ENCODE measurements around the gene UBFD1.

DNA sequence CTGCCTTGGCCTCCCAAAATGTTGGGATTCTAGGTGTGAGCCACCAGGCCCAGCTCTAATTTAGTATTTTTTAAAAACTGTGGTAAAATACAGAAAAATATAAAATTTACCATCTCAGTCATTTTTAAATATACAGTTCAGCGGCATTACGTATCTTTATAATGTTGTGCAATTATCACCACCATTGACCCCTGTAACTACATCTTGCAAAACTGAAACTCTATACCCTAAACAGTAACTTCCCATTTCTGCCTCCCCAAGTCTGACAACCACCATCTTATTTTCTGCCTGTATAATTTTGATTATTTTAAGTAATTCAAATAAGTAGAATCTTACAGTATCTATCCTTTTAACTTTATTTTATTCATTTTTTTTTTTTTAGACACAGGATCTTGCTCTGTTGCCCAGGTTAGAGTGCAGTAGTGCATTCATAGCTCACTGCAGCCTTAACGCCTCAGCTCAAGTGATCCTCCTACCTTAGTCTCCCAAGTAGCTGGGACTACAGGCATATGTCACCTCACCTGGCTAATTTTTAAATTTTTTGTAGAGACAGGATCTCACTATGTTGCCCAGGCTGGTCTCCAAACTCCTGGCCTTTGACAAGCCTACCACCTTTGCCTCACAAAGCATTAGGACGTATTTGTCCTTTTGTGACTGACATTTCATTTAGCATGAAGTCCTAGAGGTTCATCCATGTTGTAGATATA is 36.3 kb upstream of the UBFD1 start:
- TF ChIP-seq, protein P1, sequence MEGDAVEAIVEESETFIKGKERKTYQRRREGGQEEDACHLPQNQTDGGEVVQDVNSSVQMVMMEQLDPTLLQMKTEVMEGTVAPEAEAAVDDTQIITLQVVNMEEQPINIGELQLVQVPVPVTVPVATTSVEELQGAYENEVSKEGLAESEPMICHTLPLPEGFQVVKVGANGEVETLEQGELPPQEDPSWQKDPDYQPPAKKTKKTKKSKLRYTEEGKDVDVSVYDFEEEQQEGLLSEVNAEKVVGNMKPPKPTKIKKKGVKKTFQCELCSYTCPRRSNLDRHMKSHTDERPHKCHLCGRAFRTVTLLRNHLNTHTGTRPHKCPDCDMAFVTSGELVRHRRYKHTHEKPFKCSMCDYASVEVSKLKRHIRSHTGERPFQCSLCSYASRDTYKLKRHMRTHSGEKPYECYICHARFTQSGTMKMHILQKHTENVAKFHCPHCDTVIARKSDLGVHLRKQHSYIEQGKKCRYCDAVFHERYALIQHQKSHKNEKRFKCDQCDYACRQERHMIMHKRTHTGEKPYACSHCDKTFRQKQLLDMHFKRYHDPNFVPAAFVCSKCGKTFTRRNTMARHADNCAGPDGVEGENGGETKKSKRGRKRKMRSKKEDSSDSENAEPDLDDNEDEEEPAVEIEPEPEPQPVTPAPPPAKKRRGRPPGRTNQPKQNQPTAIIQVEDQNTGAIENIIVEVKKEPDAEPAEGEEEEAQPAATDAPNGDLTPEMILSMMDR (conservative IDR thresholded peaks at IDR 0.05) = no peak
- no peak for TF ChIP-seq EZH2 (IDR thresholded peaks at IDR 0.05; ENCODE audit: low read depth)

Measured in PC-9 (cell line).